A549 treated with Mapracorat at 1 μM for 4 hours (cell line): ENCODE data around the gene DDX46. TPM values are rescaled to one million over a fixed set of nuclear protein-coding genes. Genes with fewer than 3 reads are reported as not detected.

Experiments used
- total RNA-seq: library from RNA; stranded (reverse); fragments of 200-300 nt; extraction: Qiagen RNA extraction; gene quantifications from 5 replicates; pipeline ENCODE4 v1.2.3, GENCODE V29; 2022

DDX46 gene, protein sequence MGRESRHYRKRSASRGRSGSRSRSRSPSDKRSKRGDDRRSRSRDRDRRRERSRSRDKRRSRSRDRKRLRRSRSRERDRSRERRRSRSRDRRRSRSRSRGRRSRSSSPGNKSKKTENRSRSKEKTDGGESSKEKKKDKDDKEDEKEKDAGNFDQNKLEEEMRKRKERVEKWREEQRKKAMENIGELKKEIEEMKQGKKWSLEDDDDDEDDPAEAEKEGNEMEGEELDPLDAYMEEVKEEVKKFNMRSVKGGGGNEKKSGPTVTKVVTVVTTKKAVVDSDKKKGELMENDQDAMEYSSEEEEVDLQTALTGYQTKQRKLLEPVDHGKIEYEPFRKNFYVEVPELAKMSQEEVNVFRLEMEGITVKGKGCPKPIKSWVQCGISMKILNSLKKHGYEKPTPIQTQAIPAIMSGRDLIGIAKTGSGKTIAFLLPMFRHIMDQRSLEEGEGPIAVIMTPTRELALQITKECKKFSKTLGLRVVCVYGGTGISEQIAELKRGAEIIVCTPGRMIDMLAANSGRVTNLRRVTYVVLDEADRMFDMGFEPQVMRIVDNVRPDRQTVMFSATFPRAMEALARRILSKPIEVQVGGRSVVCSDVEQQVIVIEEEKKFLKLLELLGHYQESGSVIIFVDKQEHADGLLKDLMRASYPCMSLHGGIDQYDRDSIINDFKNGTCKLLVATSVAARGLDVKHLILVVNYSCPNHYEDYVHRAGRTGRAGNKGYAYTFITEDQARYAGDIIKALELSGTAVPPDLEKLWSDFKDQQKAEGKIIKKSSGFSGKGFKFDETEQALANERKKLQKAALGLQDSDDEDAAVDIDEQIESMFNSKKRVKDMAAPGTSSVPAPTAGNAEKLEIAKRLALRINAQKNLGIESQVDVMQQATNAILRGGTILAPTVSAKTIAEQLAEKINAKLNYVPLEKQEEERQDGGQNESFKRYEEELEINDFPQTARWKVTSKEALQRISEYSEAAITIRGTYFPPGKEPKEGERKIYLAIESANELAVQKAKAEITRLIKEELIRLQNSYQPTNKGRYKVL
- 51.4 to 68.6 TPM (median 62.7 TPM) in 5 replicates for total RNA-seq

DNA sequence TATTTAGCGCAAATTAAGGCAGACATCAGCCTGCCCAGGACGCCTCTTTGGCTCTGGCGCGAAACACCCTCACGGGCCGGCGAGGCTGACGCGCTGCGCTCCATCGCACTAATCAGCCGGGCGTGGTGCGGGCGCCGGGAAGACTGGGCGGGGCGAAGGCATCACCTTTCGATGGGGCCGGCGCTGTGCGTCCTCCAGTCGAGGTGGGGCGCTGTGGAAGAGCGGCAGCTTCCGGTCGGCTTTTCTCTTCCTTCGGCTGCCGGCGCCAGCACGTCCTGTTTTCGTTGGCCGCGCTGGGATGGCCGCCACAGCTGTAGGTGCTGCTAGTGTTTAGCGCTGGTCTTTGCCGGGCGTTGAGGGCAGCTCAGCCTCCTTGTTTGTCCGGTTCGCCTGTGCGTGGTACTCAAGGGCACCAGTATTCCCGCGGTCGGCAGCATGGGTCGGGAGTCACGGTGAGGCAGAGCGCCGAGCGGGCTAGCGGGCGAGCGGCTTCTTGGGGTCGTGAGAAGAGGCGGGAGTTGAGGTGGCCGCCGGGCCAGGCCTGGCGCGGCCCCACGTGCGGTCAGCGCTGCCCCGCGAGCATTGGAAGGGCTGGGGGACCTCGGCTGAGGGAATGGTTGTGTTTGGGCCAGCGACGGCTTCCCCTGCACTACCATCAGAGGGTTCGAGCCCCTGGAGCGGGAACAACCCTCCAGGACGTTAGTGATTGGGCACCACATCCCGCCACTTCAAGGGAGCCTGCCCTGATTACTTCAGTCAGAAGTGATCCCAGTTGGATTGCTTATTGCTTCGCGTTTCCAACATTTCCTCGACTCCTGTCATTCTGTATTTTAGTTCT, at the start of gene DDX46:
DDX46 (plus strand) TSS at position 276 of the 838 bp plus-strand sequence; CDS start at position 436, 160 bp downstream.

DNA sequence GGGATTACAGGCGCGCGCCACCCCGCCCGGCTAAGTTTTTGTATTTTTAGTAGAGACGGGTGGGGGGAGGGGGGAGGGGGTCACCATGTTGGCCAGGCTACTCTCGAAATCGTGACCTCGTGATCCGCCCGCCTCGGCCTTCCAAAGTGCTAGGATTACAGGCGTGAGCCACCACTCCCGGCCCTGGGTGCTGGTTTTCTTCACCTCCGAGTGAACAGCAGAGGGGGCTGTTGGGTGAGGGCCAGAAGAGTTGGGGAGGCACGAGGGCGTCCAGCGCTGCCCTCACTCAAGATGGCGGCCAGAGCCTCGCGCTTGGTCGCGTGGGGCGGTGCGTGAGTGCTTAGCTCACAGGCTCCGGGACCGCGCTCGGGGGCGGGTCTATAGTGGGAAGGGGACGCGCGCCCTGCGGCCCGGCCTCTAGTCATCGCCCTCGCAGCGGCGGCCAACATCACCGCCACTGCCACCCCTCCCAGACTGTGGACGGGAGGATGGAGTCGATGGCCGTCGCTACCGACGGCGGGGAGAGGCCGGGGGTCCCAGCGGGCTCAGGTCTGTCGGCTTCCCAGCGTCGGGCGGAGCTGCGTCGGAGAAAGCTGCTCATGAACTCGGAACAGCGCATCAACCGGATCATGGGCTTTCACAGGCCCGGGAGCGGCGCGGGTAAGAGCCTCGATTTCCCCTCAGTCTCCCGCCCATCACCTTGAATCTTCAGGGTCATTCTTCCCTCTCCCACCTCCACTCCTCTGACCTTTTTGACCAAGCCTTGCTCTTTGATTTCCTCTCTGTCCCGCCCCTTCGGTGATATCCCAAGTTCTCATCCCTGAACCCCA, 20.2 kb upstream of the DDX46 start, which contains the start of gene CAMLG:
CAMLG (plus strand) TSS at position 416 of the 830 bp plus-strand sequence; CDS start at position 489, 73 bp downstream.

GRCh38 chr5:134845852-134846640, 87.5 kb downstream of the DDX46 start, which contains the start of gene C5orf24:
C5orf24 (plus strand) TSS chr5:134845968; CDS start chr5:134854901, 8,933 bp downstream.

DNA sequence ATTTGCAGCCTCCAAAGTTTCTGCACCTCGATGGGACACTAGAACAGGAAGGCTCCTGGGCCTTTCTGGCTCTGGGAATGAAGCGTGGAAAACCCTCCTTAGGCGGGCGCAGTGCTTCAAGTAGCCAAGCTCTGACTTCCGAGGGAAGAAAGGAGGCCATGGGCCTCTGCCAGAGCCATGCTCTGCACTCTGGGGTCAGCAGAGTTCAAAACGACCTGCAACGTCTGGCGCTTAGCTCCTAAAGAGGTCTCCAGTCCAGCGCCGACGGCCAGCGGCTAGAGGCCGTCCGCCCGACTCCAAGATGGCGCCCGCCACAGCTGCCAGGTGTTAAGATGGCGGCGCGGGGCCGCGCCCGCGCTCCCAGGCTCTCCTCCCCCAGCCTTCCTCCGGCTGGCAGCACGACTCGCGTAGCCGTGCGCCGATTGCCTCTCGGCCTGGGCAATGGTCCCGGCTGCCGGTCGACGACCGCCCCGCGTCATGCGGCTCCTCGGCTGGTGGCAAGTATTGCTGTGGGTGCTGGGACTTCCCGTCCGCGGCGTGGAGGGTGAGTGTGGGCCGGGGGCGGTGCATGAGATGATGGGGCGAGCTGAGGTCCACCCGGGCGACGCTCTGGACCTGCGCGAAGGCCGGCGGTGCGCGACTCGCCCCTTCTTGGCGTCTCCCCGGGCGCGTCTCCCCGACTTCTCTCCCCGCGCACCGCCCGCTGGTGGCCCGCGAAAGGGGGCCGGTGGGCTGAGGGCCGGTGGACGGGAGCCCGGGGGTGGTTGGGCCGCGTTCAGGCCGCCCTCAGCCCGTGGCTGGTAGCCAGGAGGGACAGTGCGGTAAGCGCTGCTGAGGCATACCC, 115.6 kb downstream of the DDX46 start, which contains the start of gene TXNDC15:
TXNDC15 (plus strand) TSS at position 385 of the 844 bp plus-strand sequence; CDS start at position 442, 57 bp downstream.

Other genes with a start within 250 kb of the DDX46 start
- gene JADE2, start 233.1 kb upstream of the DDX46 start, total RNA-seq = 28.9 to 41.2 TPM (median 37.8 TPM) in 5 replicates
- gene SAR1B, start 126.0 kb upstream of the DDX46 start, total RNA-seq = 43.7 to 69.4 TPM (median 46.8 TPM) in 5 replicates
- gene SEC24A, start 110.0 kb upstream of the DDX46 start, total RNA-seq = 11.3 to 15.7 TPM (median 13.4 TPM) in 5 replicates
- gene CAMLG, start 20.2 kb upstream of the DDX46 start, total RNA-seq = 23.5 to 29.6 TPM (median 26.1 TPM) in 5 replicates
- 18.2 to 28.2 TPM (median 25.3 TPM) in 5 replicates for gene C5orf24, start 87.2 kb downstream of the DDX46 start, total RNA-seq
- 42.9 to 51.8 TPM (median 50.2 TPM) in 5 replicates for gene TXNDC15, start 115.6 kb downstream of the DDX46 start, total RNA-seq
- gene PCBD2, start 146.4 kb downstream of the DDX46 start, total RNA-seq = 9.5 to 11.9 TPM (median 10.6 TPM) in 5 replicates
- gene CATSPER3, start 209.1 kb downstream of the DDX46 start, total RNA-seq = 0.22 to 0.41 TPM (median 0.37 TPM) in 5 replicates